ENCODE results near the gene DMXL1.

Gene DMXL1

GRCh38 chr5:119291056-119291455 is 220.2 kb downstream of the DMXL1 start:
- no peak overlapping the region for H3K4me3 ChIP-seq (replicated peaks; ENCODE audit: low read depth, low read length)
- TF ChIP-seq, protein P1, sequence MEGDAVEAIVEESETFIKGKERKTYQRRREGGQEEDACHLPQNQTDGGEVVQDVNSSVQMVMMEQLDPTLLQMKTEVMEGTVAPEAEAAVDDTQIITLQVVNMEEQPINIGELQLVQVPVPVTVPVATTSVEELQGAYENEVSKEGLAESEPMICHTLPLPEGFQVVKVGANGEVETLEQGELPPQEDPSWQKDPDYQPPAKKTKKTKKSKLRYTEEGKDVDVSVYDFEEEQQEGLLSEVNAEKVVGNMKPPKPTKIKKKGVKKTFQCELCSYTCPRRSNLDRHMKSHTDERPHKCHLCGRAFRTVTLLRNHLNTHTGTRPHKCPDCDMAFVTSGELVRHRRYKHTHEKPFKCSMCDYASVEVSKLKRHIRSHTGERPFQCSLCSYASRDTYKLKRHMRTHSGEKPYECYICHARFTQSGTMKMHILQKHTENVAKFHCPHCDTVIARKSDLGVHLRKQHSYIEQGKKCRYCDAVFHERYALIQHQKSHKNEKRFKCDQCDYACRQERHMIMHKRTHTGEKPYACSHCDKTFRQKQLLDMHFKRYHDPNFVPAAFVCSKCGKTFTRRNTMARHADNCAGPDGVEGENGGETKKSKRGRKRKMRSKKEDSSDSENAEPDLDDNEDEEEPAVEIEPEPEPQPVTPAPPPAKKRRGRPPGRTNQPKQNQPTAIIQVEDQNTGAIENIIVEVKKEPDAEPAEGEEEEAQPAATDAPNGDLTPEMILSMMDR (IDR thresholded peaks at IDR 0.05; ENCODE audit: low read depth, low read length, missing control alignments) = no peak
- DNase-seq (ENCODE audit: extremely low read depth, low read depth) = no peak

DNA sequence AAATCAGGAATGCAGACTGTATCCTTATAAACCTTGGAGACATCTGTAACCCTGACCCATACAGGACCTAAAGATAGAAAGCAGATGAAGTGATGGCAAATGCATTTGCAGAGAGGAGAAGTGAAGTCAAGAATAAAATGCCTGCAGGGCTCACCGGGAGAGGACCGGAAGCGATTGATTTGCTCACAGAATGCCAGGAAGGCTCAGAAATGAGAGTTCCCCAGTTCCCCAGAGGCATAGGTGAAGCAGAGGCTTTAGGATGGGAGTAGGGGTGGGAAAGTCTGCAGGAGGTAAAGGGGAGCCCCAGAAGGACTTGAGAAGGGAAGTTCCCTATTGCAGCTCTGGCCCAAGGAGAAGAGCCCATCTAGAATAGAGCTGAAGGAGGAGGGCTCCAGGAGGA is 221.0 kb downstream of the DMXL1 start:
- no peak overlapping the region for H3K4me3 ChIP-seq (replicated peaks; ENCODE audit: low read depth, low read length)
- TF ChIP-seq, protein P1 (IDR thresholded peaks at IDR 0.05; ENCODE audit: low read depth, low read length, missing control alignments) = no peak
- no peak for DNase-seq (ENCODE audit: extremely low read depth, low read depth)

- TF ChIP-seq, protein P1 (IDR thresholded peaks at IDR 0.05; ENCODE audit: low read depth, low read length, missing control alignments) = no peak
- DNase-seq (ENCODE audit: extremely low read depth, low read depth) = no peak
- H3K4me3 ChIP-seq (replicated peaks; ENCODE audit: low read depth, low read length) = no peak overlapping the region
Observed at GRCh38 chr5:119292701-119293515, 222.0 kb downstream of the DMXL1 start.

DNA sequence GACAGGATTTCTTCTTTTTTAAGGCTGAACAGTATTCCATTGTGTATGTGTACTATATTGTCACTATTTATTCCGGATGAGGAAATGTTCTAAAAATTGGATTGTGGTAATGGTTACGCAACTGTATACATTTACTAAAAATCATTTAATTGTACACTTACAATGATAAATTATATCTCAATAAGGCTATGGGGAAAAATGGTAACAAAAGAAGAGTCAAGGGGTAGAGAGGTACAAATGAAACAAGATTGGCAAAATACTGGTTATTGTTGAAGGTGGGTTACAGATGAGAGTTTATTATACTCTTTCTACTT is 222.6 kb downstream of the DMXL1 start:
- TF ChIP-seq, protein P1 (IDR thresholded peaks at IDR 0.05; ENCODE audit: low read depth, low read length, missing control alignments) = no peak

More for the DNA sequence above, 222.6 kb downstream of the DMXL1 start:
- no peak overlapping the region for H3K4me3 ChIP-seq (replicated peaks; ENCODE audit: low read depth, low read length)
- DNase-seq (ENCODE audit: extremely low read depth, low read depth) = no peak
